HG02642 (cell line): ENCODE data around the gene MBD2.

Experiments
- ATAC-seq: cut with Tn5 transposase; IDR thresholded peaks from one replicate; pipeline ENCODE4 v1.9.1; 2021; ENCODE audit warnings: mild to moderate bottlenecking; ENCODE audit not compliant: unreplicated experiment, poor library complexity

Gene MBD2

DNA sequence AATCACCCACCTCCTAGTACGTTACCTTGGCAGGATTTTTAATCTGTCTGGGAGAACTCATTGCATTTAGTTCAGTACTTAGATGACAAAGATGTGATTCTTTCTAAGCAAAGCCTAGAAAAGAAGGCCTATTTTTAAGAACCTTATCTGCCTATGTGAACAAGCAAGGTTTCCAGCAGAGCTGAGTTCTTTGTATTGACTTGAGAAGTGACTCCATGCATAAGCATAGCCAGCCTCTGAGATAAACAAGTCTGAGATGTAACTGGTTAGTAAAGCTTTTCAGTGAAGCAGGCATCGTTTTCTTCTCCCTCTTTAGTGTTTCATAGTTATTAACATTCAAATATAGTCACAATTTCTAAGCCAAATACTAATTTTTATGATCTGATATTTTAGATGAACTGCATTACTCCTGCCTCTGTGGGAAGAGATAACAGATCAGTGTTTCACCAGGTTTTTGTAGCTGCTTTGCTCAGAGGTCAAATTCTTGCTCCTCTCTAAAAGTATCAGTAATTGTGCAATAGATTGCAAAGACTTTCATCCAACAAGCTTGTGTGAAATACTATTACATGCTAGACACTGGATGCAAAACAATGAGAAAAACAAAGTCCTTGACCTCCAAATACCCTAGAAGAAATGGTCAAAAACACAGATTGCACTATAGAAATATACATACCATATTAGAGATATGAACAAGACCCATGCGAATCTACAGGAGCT is 107.8 kb downstream of the MBD2 start:
- no peak for ATAC-seq

DNA sequence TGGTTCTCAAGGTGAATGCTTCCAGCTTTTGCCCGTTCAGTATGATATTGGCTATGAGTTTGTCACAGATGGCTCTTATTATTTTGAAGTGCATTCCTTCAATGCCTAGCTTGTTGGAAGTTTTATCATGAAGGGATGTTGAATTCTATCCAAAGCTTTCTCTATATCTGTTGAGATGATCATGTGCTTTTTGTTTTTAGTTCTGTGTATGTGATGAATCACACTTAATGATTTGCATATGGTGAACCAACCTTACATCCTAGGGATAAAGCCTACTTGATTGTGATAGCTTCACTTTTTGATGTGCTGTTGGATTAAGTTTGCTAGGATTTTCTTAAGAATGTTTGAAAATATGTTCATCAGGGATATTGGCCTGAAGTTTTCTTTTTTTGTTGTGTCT is 112.1 kb downstream of the MBD2 start:
- ATAC-seq = no peak

DNA sequence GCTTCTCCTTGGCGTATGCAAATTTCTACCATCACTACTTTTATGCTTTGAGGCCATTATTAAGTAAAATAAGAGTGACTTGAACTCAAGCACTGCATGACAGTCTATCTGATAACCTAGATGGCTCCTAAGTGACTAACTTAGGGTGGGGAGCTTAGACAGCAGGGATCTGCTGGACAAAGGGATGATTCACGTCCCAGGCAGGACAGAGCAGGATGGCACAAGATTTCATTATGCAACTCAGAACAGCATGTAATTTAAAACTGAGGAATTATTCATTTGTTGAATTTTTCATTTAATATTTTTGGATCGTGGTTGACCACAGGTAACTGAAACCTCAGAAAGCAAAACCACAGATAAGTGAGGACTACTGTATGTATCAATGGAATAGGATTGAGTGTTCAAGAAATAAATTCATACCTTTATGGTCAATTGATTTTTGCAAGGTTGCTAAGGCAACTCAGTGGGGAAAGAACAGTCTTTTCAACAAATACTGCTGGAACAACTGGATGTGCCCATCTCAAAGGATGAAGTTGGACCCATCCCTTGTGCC is 115.3 kb downstream of the MBD2 start:
- ATAC-seq = no peak

DNA sequence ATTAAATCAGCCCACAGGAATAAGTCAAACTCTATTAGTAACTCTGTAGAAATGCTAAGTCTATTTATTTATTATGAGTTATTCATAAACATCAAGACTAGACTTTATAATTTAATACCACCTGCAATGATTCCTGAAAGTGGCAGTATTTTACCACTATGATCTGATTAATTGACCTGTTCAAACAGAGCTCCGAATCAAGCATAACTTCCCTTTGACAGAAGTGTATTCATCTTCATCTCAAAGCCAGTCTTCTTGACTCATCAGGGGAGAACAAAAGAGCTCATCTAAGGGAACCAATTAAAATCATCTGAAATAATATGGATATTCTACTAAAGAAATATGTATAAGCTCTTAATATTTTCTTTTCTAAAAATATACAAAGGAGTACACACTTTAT is 122.3 kb downstream of the MBD2 start:
- ATAC-seq = no peak
